CD4-positive, alpha-beta T cell treated with Interleukin-2 at 100 ng/mL for 4 hours (primary cell): ENCODE data around the gene UGT2B10.

Source experiments
- DNase-seq: peaks from one replicate; pipeline ENCODE4 v3.0.0-alpha.2; 2020; ENCODE audit warnings: low spot score

UGT2B10 gene

DNA sequence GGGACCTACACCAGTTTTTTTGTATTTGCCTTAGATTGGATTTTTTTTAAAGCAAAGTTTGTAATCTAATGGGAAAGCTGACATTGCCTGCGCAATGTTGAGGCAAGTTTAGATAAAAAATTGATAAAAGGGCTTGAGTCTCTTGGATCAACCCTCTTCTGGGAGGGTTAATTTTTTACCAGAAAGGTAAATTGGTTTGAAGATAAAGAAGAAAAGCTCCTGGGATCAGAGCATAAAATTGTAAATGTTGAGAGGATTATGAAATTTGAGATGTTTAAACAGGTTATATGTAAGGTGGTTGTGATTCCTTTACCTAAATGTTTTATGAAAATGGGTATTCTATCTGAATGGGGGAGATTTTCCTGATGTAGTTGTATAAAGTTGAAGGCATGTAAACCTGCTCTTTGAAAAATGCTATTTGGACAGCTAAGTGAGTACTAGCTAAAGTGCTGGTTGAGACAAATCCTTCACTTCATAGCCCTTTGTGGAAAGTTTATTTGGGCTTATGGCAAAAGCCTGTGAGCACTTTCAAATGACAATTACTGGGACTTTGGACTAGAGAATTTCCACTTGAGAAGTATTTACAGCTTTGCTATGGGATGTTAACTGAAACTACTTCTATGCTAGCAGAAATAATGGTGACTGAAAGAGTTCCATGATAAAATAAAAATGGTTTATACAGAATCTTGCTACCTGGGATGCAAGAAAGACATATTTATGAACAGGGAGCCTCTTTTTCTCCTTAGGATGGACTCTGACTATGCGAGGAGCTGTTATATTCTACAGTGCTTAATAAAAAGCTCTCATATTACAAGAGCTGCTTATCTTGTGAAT is 56.2 kb downstream of the UGT2B10 start:
- no peak for DNase-seq

- no peak for DNase-seq
Measured at GRCh38 chr4:68872643-68873502, 57.1 kb downstream of the UGT2B10 start.

DNA sequence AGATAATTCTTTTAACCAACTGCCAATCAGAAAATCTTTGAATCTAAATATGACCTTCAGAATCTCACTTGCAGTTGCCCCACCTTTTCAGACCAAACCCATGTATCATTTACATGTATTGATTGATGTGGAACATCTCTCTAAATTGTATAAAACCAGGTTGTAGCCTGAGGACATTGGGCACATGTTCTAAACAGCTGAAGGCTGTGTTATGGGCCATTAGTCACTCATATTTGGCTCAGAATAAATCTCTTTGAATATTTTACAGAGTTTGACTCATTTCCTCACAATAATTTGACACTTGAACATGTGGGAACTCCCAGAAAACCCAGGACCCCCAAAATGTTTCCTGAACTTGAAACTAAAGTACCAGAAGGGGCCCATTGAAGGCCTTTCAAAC is 58.7 kb downstream of the UGT2B10 start:
- DNase-seq, result no peak

DNA sequence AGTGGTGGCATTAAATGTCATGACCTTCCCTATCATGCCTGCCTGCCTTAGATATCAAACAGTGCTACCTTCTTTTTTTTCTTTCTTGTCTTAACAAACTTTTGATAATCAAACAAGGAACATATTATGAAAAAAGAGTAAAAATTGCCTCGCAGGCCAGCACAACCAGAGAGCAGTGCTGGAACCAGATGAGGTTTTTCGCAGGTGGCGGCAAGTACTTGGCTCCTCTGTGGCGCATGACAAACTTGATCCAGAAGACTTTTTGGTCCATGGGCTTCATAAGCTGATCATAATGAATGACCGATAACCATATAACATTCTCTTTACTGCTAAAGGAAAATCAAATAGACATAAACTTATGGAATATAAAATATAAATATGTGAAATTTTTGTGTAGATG is 61.8 kb downstream of the UGT2B10 start:
- DNase-seq, result no peak

DNA sequence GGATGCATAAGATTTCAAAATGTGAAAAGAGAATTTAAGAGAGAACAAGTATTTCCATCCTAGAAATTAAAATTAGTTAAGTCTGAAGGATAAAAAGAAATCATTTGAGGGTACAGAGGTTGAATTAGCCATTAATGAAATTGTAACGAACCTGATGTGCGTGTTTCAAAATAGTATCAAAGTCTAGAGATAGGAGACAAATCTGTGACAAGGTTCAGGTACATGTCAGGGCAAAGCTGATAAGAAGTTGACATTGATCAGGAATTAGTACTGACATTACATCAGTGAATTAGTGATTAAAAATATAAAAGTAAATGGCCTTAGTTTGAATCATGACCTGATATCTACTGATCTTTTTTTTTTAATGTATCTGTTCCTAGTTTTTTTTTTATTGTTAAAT is 62.3 kb downstream of the UGT2B10 start:
- DNase-seq, result no peak
